NCI-H748 treated with DMSO at 0.1 percent for 48 hours (cell line): ENCODE measurements around the gene KCNK3.
"Not testable (repeated sequence)": the region's sequence is repeated elsewhere in the genome, so short reads cannot be mapped to it uniquely, and the experiment has no call there.

ENCODE experiments used
- DNase-seq: peaks from one replicate; lab custom pipeline; 2025; lab: John Stamatoyannopoulos, UW

Gene KCNK3

GRCh38 chr2:26692279-26692896, at the start of gene KCNK3:
Gene KCNK3 (plus strand): TSS chr2:26692722. CDS start chr2:26692876, 154 bp downstream.
- peak; percentile 47 for DNase-seq

DNA sequence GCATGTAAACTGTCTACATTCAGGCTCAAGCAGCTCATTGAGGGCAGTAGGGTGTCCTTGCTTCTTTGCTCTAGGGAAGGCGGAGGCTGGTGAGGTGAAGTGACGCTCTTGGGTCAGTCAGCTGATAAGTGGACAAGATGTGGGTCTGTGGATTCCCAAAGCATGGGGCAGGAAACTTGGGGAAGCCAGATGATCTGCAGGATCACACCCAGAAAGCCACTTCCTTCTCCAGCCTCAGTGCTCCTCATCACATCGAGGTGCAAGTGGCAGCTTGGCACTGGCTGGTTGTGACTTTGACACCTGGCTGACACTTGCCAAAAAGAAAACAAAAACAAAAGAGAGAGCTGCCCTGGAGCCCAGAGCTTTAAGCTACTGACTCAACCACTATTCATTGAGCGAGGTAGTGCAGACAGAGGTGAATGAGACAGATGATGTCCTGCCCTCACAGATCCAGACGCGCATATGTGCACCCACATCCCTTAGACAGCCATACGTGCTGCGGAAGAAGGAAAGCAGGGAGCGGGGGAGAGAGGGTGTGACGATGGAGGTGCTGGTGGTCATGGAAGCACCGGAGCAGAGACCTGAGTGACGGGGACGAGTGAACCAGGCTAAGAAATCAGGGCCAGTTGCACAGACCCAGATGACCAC, 48.2 kb upstream of the KCNK3 start:
- DNase-seq = no peak

- DNase-seq = no peak
Measured at GRCh38 chr2:26645762-26646161, 46.8 kb upstream of the KCNK3 start.

GRCh38 chr2:26646986-26647672, 45.4 kb upstream of the KCNK3 start:
- DNase-seq = no peak

- DNase-seq = no peak
Measured at GRCh38 chr2:26647981-26648380, 44.5 kb upstream of the KCNK3 start.

DNA sequence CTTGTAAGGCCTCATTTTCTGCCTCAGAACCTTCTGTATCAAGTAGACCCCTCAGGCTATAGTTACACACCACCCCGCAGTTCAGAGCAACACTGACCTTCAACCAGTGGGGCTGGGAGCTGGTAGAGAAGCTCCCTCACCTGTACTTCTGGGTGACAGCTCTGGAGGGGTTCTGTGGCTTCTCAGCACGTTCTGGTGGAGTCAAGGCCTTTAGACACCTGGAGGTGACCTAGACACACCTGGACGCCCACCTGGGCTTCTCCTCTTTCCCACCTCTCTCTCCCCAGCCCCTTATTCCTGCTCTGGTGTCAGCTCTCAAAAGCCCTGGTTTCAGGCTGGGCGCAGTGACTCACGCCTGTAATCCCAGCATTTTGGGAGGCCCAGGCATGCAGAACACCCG, 44.0 kb upstream of the KCNK3 start:
- no peak for DNase-seq

- DNase-seq = no peak
Measured at GRCh38 chr2:26649322-26649721, 43.2 kb upstream of the KCNK3 start.

DNA sequence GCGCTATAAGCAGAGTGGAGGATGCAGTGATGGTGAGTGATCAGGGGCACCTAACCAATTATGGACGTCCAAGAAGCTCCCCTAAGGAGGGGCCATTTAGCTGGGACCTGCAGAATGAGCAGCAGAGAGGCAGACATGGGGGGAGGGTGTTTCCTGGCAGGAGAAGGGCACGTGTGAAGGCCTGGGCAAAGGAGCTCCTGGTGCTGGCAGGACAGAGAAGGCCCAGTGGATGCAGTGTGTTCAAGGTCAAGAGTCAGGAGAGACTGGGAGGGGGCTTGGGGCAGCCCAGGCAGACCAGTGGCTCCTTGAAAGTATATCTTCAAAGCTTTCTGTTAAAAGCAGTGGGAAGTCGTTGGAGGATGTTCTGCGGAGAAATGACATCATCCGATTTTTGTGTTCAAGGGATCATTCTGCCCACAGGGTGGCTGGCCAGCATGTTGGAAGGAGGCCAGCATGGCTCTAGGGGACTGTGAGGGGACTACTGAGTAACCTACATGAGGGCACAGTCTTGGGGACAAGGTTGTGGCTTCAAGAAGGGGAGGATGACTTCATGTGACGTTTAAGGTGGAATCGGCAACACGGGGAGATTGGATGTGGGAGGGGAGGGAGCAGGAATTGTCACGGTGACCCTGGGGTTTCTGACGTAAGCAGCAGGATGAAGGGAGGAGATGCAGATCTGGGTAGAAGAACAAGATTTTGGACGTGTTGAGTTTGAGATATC, 42.4 kb upstream of the KCNK3 start:
- no peak for DNase-seq

DNA sequence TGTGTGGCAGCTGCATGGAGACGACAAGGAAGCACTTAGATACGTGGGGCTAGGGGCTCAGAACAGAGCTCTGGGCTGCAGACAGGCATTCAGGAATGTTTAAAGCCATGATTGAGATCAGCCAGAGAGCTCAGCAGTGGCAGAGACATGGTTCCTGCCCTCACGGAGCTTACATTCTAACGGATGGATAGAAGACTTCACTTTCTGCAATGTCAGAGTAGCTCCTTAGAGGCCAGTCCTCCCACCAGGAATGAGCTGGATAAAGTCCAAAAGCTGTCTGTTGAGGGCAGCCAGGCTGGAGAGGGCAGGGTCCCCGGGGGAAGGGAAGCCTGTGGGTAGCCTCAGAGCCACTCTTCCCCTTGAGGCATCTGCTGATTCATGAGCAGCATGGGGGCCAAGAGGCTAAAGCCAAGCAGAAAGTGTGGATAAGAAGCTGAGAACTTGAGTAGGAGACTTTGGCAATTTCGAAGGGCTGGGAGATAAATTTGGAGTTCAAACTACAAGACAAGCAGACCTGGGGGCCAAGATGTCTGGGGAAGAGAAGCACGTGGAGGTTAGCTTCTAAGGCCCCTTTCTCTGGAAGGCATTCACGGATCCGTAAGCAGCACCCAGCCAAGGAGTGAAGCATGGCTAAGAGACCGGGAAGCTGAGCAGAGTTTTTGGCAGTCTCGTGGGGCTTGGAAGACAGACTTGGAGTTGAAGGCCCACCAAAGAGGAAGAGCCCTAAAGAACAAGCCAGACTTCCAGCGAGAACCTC, 41.6 kb upstream of the KCNK3 start:
- no peak for DNase-seq

DNA sequence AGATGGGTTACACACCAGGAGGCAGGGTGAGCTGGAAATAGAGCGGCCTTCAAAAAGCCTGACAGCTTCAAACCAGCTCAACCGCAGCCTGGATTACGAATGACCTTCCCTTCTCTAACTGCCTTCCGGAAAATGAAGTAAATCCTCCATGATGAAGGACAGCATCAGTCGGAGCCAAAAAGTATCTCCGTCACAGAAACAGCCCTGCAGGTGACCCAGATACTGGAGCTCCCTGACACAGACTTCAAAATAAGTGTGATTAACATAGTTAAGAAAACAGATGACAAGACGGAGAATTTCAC, 41.1 kb upstream of the KCNK3 start:
- no peak for DNase-seq

DNA sequence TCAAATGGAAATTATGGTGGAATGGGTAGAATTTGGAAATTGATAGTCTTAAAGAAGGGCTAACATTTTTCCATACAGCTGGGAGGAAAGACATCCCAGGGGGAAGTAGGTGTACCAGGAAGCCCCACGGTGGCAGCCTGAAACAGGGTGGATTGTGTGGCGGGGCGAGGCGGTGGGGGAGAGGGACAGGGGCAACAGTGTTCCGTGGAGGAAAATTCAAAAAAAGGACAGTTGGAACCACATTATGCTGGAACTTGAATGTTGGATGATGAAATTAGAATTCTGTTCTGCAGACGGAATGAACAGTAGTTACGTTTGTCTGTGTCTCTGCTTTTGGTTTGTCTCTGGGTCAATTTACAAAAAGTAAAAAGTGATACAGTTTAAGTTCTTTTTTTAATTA, 40.7 kb upstream of the KCNK3 start:
- DNase-seq = no peak

DNA sequence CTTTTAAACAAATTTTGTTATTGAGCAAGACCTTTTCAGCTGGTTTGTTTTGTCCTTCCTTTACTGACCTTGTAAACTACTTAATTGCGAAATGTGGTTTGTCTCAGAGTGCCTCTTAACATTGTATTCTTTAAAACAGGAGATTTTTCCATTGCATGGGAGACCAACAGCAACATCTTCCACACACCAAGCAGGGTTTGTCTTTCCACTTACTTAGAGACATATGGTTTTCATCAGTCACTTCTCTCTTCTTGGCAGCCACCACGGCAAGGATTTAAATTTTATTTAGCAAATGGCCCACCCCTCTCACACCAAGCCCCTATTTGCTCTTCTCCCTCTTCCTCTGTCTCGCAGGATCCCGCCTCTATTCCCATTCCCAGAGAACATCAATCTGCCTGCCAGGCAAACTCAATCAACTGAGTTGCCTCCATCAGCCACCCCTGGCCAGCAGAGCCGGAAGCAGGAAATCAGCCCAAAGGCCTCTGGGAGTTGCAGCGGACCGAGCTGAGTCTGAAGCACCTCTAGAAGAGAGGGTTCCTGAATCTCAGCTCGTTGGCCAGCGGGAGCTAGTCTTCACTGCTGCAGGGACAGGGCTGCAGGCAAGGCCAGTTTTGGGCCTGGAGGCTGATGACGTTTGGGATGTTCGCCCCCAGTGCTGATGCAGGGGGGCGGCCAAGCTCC, 40.0 kb upstream of the KCNK3 start:
- no peak for DNase-seq

- DNase-seq = no peak
Measured at GRCh38 chr2:26653207-26654060, 39.1 kb upstream of the KCNK3 start.

GRCh38 chr2:26654061-26654340, 38.5 kb upstream of the KCNK3 start:
- DNase-seq = no peak

DNA sequence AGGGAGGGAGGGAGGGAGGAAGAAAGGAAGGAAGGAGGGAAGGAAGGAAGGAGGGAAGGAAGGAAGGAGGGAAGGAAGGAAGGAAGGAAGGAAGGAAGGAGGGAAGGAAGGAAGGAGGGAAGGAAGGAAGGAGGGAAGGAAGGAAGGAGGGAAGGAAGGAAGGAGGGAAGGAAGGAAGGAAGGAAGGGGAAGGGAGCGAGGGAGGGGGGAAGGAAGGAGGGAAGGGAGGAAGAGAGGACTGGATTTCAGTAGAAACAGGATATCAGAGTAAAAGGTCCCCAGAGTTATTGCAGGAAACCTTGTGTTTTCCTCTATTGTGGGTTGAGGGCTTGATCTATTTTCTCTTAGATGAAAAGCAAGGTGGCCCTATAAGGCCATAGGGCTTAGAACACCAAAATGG, 37.4 kb upstream of the KCNK3 start:
- DNase-seq = not testable (repeated sequence)

DNA sequence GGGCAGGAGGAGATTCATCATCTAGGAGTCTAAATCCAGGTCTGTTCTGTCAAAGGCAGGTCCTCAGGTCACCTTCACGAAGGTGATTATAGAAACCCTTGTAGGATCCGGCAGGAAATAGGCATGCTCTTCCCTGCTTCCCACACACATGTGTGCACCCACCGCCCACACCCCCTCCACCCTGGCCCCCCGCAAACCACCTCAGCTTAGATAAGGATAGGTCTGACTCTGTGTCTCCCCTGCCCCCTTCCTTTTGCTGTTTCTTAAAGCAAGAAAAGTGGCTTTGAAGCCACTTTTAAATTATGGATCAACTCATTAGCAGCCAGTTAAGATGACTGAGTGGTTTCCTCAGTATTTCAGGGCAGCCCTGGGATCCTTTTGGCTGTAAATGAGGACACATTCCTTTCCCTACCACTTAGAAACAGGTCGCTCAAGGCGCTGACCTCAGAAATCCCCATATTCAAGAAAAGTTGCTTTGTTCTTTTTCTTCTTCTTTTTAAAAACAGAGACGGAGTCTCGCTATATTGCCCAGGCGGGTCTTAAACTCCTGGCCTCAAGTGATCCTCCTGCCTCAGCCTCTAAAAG, 36.8 kb upstream of the KCNK3 start:
- no peak for DNase-seq

GRCh38 chr2:26657265-26657664, 35.3 kb upstream of the KCNK3 start:
- no peak for DNase-seq

DNA sequence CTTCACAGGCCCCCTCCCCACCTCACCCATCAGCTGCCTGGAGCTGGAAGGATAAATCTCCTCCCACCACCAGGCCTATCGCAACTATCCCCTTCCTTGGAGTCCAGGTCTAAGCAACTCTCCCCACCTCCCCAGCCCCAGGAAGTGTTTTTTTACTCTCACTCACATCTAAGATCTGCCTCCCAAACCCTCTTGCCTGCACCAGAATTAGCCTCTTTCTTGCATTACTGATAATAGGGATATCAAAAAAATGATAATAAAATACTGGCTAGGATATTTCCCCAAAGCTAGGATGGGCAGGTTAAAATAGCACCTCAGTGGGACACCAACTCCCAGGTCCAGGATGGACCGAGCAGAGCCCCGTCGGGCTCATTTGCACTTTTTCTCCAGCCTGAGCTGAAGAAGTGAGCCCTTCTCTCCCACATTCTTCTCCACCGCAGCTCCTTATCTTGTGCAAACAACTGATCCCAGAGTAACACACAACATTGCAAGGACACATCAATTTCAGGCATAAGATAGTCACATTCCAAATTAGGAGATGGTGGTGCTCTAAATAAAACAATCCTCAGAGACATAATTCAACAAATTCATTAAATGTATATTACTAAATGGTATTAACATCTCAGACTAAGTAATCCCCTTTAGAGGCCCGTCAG, 33.7 kb upstream of the KCNK3 start:
- DNase-seq = no peak

GRCh38 chr2:26660363-26660962, 32.1 kb upstream of the KCNK3 start:
- DNase-seq = no peak

- DNase-seq = not testable (repeated sequence)
Measured at GRCh38 chr2:26665296-26665695, 27.2 kb upstream of the KCNK3 start.
